PC-9 (cell line): ENCODE results near the gene RINL. TPM values are rescaled to one million over a fixed set of nuclear protein-coding genes. Genes with fewer than 3 reads are reported as not detected.

Experiments
- BruUV-seq: library from RNA; stranded (reverse); fragments of 400-500 nt; replicated peaks from 2 replicates; lab custom pipeline; 2021; lab: Mats Ljungman, UMichigan
- CTCF ChIA-PET: fragments of 300-600 bp; sonication (Branson Sonifier 250); formaldehyde crosslinking; loops from one replicate; lab custom pipeline; 2022; ENCODE audit warnings: antibody characterized with exemption; lab: Charles Lee
- POLR2A ChIA-PET: fragments of 300-600 bp; sonication (Branson Sonifier 250); formaldehyde crosslinking; loops from one replicate; lab custom pipeline; 2022; ENCODE audit warnings: antibody characterized with exemption; ENCODE audit not compliant: unreplicated experiment; lab: Charles Lee
- DNase-seq, 2 experiments: peaks; one replicate each; pipeline versions ENCODE4 v3.0.0 to v3.0.0-alpha.2; 2015 to 2022; ENCODE audit warnings: mixed read lengths in 1 of 2
- H2AFZ ChIP-seq: fragments of 200-600 bp; sonication (generic); 2 replicates; pipeline ENCODE4 v1.8.1; 2017; ENCODE audit warnings: antibody characterized with exemption
- H3F3A ChIP-seq: fragments of 200-600 bp; sonication (generic); 2 replicates; pipeline ENCODE4 v1.8.1; 2017; ENCODE audit warnings: antibody characterized with exemption, mild to moderate bottlenecking, low read depth; ENCODE audit not compliant: insufficient read depth
- H3K27ac ChIP-seq: fragments of 200-600 bp; sonication (generic); 2 replicates; pipeline ENCODE4 v1.6.1; 2016; ENCODE audit warnings: mixed run types
- H3K27me3 ChIP-seq: fragments of 200-600 bp; sonication (generic); 2 replicates; pipeline ENCODE4 v1.6.1; 2016; ENCODE audit warnings: low read depth, mixed run types; ENCODE audit not compliant: insufficient read depth
- H3K36me3 ChIP-seq: fragments of 200-600 bp; sonication (generic); 2 replicates; pipeline ENCODE4 v1.6.1; 2016; ENCODE audit warnings: low read depth, mixed run types
- H3K4me1 ChIP-seq: fragments of 200-600 bp; sonication (generic); replicated peaks from 2 replicates; pipeline ENCODE4 v1.6.1; 2016; ENCODE audit warnings: mixed run types; ENCODE audit not compliant: insufficient read depth
- H3K4me2 ChIP-seq: fragments of 200-600 bp; sonication (generic); 2 replicates; pipeline ENCODE4 v1.6.1; 2017; ENCODE audit warnings: mixed run types
- H3K4me3 ChIP-seq: fragments of 200-600 bp; sonication (generic); 2 replicates; pipeline ENCODE4 v1.6.1; 2016; ENCODE audit warnings: mixed run types
- H3K79me2 ChIP-seq: fragments of 200-600 bp; sonication (generic); 2 replicates; pipeline ENCODE4 v1.6.1; 2017; ENCODE audit warnings: low read depth, mixed run types
- H3K9me2 ChIP-seq: fragments of 200-600 bp; sonication (generic); 2 replicates; pipeline ENCODE4 v1.8.1; 2017; ENCODE audit warnings: mild to moderate bottlenecking; ENCODE audit not compliant: insufficient read depth
- H3K9me3 ChIP-seq: fragments of 200-600 bp; sonication (generic); 2 replicates; pipeline ENCODE4 v1.8.1; 2016; ENCODE audit warnings: low read depth; ENCODE audit not compliant: insufficient read depth
- H4K20me1 ChIP-seq: fragments of 200-600 bp; sonication (generic); 2 replicates; pipeline ENCODE4 v1.8.1; 2017; ENCODE audit not compliant: insufficient read depth
- CTCF ChIP-seq: fragments of 200-600 bp; sonication (generic); conservative IDR thresholded peaks from 2 replicates; pipeline ENCODE4 v1.6.1; 2017; ENCODE audit warnings: mixed run types, antibody characterized with exemption, mild to moderate bottlenecking, moderate library complexity
- EZH2 ChIP-seq: fragments of 200-600 bp; sonication (generic); IDR thresholded peaks from 2 replicates; pipeline ENCODE4 v1.8.0; 2017; ENCODE audit warnings: antibody characterized with exemption, low read depth
- intact Hi-C: fragments of 100-400 bp; cut with micrococcal nuclease; formaldehyde crosslinking; loops from one replicate; pipeline ENCODE4 v1.10.0; 2022; ENCODE audit not compliant: unreplicated experiment
- total RNA-seq: library from RNA; stranded (reverse); gene quantifications from 2 replicates; pipeline ENCODE4 v1.2.3, GENCODE V29; 2021

The RINL gene
- total RNA-seq, 1 experiment from 2014 or later = 10.3 TPM

DNA sequence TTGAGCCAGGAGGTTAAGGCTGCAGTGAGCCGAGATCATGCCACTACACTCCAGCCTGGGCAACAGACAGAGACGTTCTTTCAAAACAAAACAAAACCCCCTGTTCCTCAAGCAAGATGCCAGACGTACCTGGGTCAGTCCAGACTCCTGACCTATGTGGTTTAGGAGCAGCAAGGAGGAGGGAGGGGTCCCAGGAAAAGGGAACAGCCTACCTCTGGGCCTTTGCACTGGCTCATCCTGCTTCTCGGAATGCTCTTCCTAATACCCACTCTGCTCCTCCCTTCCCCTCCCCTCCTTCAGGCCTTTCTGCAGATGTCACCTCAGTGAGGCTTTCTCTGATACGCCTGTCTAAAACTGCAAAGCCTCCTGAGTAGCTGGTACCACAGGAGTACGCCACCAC is 9.5 kb downstream of the RINL start:
- Histone ChIP-seq H3K9me2 (no peaks in the 10 kb centered on the region), H2AFZ (no peak overlapping the region), H3K9me3 (no peaks in the 10 kb centered on the region), H3K36me3 (no peaks in the 10 kb centered on the region), H3F3A (peaks cover 29% of the 10 kb centered on the region), H3K4me1 (peaks cover 27% of the 10 kb centered on the region), H3K4me2 (no peak overlapping the region), H3K27ac (no peak overlapping the region), H4K20me1 (no peaks in the 10 kb centered on the region), H3K27me3 (no peaks in the 10 kb centered on the region), H3K4me3 (no peak overlapping the region), H3K79me2 (no peaks in the 10 kb centered on the region)
- DNase-seq = no peak
- no peak for TF ChIP-seq EZH2
- no peak for TF ChIP-seq CTCF
- BruUV-seq = no TSS peak
- ChIA-PET CTCF (no interaction called here), POLR2A (no interaction called here)
- intact Hi-C loops = no loop called here

GRCh38 chr19:38867171-38867780 is 10.8 kb downstream of the RINL start:
- H3K9me3 ChIP-seq = no peaks in the 10 kb centered on the region
- ChIA-PET POLR2A (no interaction called here), CTCF (no interaction called here)
- TF ChIP-seq CTCF (no peak), EZH2 (no peak)
- H3K4me2 ChIP-seq = no peak overlapping the region
- no TSS peak for BruUV-seq
- no peaks in the 10 kb centered on the region for H3K9me2 ChIP-seq
- peaks cover 40% of the 10 kb centered on the region for H3K4me1 ChIP-seq
- DNase-seq = no peak
- H4K20me1 ChIP-seq = no peaks in the 10 kb centered on the region
- intact Hi-C loops = no loop called here
- no peak overlapping the region for H3K27ac ChIP-seq
- no peak overlapping the region for H2AFZ ChIP-seq
- H3F3A ChIP-seq = peaks cover 41% of the 10 kb centered on the region
- no peak overlapping the region for H3K4me3 ChIP-seq
- no peaks in the 10 kb centered on the region for H3K79me2 ChIP-seq
- no peaks in the 10 kb centered on the region for H3K36me3 ChIP-seq
- H3K27me3 ChIP-seq = no peaks in the 10 kb centered on the region

DNA sequence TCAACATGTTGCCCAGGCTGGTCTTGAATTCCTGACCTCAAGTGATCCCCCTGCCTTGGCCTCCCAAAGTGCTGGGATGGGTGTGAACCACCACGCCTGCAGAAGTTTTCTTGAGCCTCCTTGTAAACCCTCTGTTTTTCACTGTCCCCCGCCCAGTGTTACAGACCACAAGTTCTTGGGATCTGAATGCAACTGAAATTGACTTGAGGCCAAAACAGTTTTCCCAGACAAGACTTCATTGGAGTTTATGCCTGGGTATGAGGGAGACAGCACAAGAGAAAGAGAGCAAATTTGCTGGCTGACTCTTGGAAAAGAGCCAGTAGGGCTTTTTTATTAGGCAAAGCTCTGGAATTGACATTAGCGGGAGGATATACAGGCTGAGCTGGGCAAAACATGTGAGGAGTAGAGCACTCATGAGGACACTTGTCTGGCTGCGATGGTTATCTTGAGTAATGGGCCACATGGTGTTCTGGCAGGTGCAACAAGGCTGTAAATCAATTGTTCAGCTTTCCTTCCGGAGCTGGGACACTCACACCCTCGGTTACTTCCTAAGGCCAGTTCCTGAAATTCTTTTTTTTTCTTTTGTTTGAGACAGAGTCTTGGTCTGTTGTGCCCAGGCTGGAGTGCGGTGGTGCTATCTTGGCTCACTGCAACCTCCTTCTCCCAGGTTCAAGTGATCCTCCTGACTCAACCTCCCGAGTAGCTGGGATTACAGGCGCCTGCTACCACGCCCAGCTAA is 15.6 kb downstream of the RINL start:
- TF ChIP-seq CTCF (no peak), EZH2 (no peak)
- Histone ChIP-seq H3K9me2 (no peaks in the 10 kb centered on the region), H4K20me1 (no peaks in the 10 kb centered on the region), H3K27ac (peak overlapping the region; percentile 99), H3F3A (peaks cover 54% of the 10 kb centered on the region), H3K79me2 (no peaks in the 10 kb centered on the region), H3K4me3 (no peak overlapping the region), H3K4me1 (peaks cover 52% of the 10 kb centered on the region), H2AFZ (no peak overlapping the region), H3K9me3 (no peaks in the 10 kb centered on the region), H3K36me3 (no peaks in the 10 kb centered on the region), H3K27me3 (no peaks in the 10 kb centered on the region), H3K4me2 (no peak overlapping the region)
- intact Hi-C loops = no loop called here
- no TSS peak for BruUV-seq
- ChIA-PET POLR2A (interaction anchor here (0.6 kb wide), 2 partner anchors 11 to 68 kb away, joined by 4 read pairs; partner anchors contain the start of genes MRPS12 and SARS2), CTCF (no interaction called here)
- peak in 1 of 2 experiments; percentile 53 for DNase-seq
